ENCODE data around the gene ARHGAP42. TPM values are rescaled to one million over a fixed set of nuclear protein-coding genes. Genes with fewer than 3 reads are reported as not detected.

The ARHGAP42 gene
- total and polyA plus RNA-seq, 2 of the 4 experiments (the other 2 are of a cell fraction) = 2.9 to 7.3 TPM

- H3K79me1 ChIP-seq (ENCODE audit: low read depth in 1 of 2, low read length in 2 of 2) = peaks cover 0 to 22% of the 10 kb centered on the region in 2 experiments; a peak in 2 of 4 replicates
- TF ChIP-seq RCOR1 (IDR thresholded peaks at IDR 0.05; ENCODE audit: insufficient replicate concordance, low read length) (no peak), RFX5 (IDR thresholded peaks at IDR 0.05; ENCODE audit: low read depth, low read length) (no peak), CHD1 (IDR thresholded peaks at IDR 0.05; ENCODE audit: low read depth, low read length) (no peak), MXI1 (IDR thresholded peaks at IDR 0.05; ENCODE audit: borderline replicate concordance, low read depth, low read length) (no peak), CEBPB (IDR thresholded peaks at IDR 0.05; ENCODE audit: low read depth, low read length) (no peak)
- TF ChIP-seq, protein P1, sequence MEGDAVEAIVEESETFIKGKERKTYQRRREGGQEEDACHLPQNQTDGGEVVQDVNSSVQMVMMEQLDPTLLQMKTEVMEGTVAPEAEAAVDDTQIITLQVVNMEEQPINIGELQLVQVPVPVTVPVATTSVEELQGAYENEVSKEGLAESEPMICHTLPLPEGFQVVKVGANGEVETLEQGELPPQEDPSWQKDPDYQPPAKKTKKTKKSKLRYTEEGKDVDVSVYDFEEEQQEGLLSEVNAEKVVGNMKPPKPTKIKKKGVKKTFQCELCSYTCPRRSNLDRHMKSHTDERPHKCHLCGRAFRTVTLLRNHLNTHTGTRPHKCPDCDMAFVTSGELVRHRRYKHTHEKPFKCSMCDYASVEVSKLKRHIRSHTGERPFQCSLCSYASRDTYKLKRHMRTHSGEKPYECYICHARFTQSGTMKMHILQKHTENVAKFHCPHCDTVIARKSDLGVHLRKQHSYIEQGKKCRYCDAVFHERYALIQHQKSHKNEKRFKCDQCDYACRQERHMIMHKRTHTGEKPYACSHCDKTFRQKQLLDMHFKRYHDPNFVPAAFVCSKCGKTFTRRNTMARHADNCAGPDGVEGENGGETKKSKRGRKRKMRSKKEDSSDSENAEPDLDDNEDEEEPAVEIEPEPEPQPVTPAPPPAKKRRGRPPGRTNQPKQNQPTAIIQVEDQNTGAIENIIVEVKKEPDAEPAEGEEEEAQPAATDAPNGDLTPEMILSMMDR (conservative IDR thresholded peaks at IDR 0.05; ENCODE audit: low read depth, low read length) = no peak
- CTCF ChIA-PET = interaction anchor here (0.7 to 2.5 kb wide), 3 partner anchors 24 to 1647 kb away, joined by 4 to 5 read pairs (median 4); partner anchors contain the start of gene ARHGAP42
- ATAC-seq (ENCODE audit: low read depth) (no peak), DNase-seq (no peak)
- H4K91ac ChIP-seq (ENCODE audit: insufficient read depth, low read depth, low read length) = no peak overlapping the region
- no TSS peak for BruUV-seq (replicated peaks)
- no peak overlapping the region for H2BK5ac ChIP-seq (ENCODE audit: low read depth, low read length, poor library complexity, severe bottlenecking)
- H2BK20ac ChIP-seq (ENCODE audit: low read depth, low read length) = no peak overlapping the region
- H3K36me3 ChIP-seq (ENCODE audit: control insufficient read depth, insufficient read depth, low read length) = no peaks in the 10 kb centered on the region
- no peak overlapping the region for H2AFZ ChIP-seq (replicated peaks; ENCODE audit: low read length, poor library complexity)
- no peak overlapping the region for H3K4ac ChIP-seq (ENCODE audit: low read depth, low read length)
- no peaks in the 10 kb centered on the region for H3K27me3 ChIP-seq (ENCODE audit: control insufficient read depth, insufficient read depth, low read length)
- no peak overlapping the region for H4K8ac ChIP-seq (ENCODE audit: low read depth in 2 of 2, low read length in 2 of 2)
- no peaks in the 10 kb centered on the region for H3K9me3 ChIP-seq (ENCODE audit: control insufficient read depth, insufficient read depth, low read length)
- H3K18ac ChIP-seq (ENCODE audit: low read depth, low read length) = no peak overlapping the region
- no peak overlapping the region for H3K14ac ChIP-seq (replicated peaks; ENCODE audit: low read depth, low read length)
- no peak overlapping the region for H3K4me2 ChIP-seq (ENCODE audit: low read depth, low read length)
- no peak overlapping the region for H3K9ac ChIP-seq (ENCODE audit: low read depth, low read length)
- no peak overlapping the region for H2BK15ac ChIP-seq (ENCODE audit: low read depth, low read length)
- no peak overlapping the region for H3K27ac ChIP-seq (ENCODE audit: insufficient read depth, low read length)
- no peak overlapping the region for H2AK5ac ChIP-seq (ENCODE audit: low read depth, low read length)
- H3K23ac ChIP-seq (ENCODE audit: low read depth, low read length) = no peak overlapping the region
- in situ Hi-C loops (cut with MboI; ENCODE audit: low sequenced_read_pairs) (no loop called here), dilution Hi-C loops (cut with HindIII; ENCODE audit: low sequenced_read_pairs, unreplicated experiment) (no loop called here), intact Hi-C loops (cut with micrococcal nuclease) (no loop called here)
- H4K20me1 ChIP-seq (ENCODE audit: insufficient read depth, low read length) = peaks cover 7% of the 10 kb centered on the region; the same call in 1 of the 2 replicates
- H3K4me1 ChIP-seq (ENCODE audit: control insufficient read depth, insufficient read depth, low read length) = peaks cover 10% of the 10 kb centered on the region
- WGBS, 2 experiments (ENCODE audit: extremely low coverage in 2 of 2, insufficient read length in 1 of 2) = no CpG with 5 or more reads among the region's 1 CpG
- H3K4me3 ChIP-seq (ENCODE audit: insufficient read depth, low read depth, low read length) = no peak overlapping the region
- no peak overlapping the region for H2AK9ac ChIP-seq (replicated peaks; ENCODE audit: low read depth, low read length, poor library complexity)
- POLR2A ChIA-PET (ENCODE audit: unreplicated experiment) = no interaction called here
- no peak overlapping the region for H2BK120ac ChIP-seq (ENCODE audit: low read depth, low read length)
- H4K5ac ChIP-seq (ENCODE audit: low read depth, low read length) = no peak overlapping the region
- H3K56ac ChIP-seq (ENCODE audit: extremely low read depth, insufficient read depth, low read length) = no peak overlapping the region
- peaks cover 6% of the 10 kb centered on the region; the same call in 1 of the 2 replicates for H3K9me1 ChIP-seq (ENCODE audit: insufficient read depth, low read length)
These were observed 145.7 kb downstream of the ARHGAP42 start for GRCh38 chr11:100832829-100833228.

All from IMR-90 (cell line).